Mesendoderm (in vitro differentiated cells): ENCODE data around the gene NPR2. TPM values are rescaled to one million over a fixed set of nuclear protein-coding genes. Genes with fewer than 3 reads are reported as not detected.

Experiments
- DNase-seq: peaks from one replicate; pipeline ENCODE4 v3.0.0; 2013
- H2AK5ac ChIP-seq: 2 replicates; pipeline ENCODE4 v1.6.1; 2013; ENCODE audit warnings: low read length, inconsistent platforms
- H2BK120ac ChIP-seq: 2 replicates; pipeline ENCODE4 v1.6.1; 2013; ENCODE audit warnings: low read depth, mild to moderate bottlenecking, low read length, moderate library complexity, mixed read lengths
- H2BK15ac ChIP-seq: replicated peaks from 2 replicates; pipeline ENCODE4 v1.6.1; 2013; ENCODE audit warnings: low read depth, mild to moderate bottlenecking, moderate library complexity
- H2BK5ac ChIP-seq: 2 replicates; pipeline ENCODE4 v1.6.1; 2013; ENCODE audit warnings: low read length, inconsistent platforms
- H3K18ac ChIP-seq: 2 replicates; pipeline ENCODE4 v1.6.1; 2013; ENCODE audit warnings: mild to moderate bottlenecking, low read length, mixed read lengths
- H3K23ac ChIP-seq: one replicate; pipeline ENCODE4 v1.6.1; 2013; ENCODE audit warnings: low read length
- H3K27ac ChIP-seq: 2 replicates; pipeline ENCODE4 v1.5.1; 2013; ENCODE audit warnings: low read depth, mild to moderate bottlenecking, inconsistent platforms, low read length, moderate library complexity
- H3K27me3 ChIP-seq: 2 replicates; pipeline ENCODE4 v1.6.1; 2013; ENCODE audit warnings: low read length, control low read depth, mild to moderate bottlenecking, inconsistent platforms; ENCODE audit not compliant: insufficient read depth, poor library complexity
- H3K36me3 ChIP-seq: 2 replicates; pipeline ENCODE4 v1.6.1; 2013; ENCODE audit warnings: low read length, inconsistent platforms; ENCODE audit not compliant: control insufficient read depth, insufficient read depth
- H3K4ac ChIP-seq: one replicate; pipeline ENCODE4 v1.6.1; 2013; ENCODE audit warnings: low read depth, mild to moderate bottlenecking, low read length, moderate library complexity
- H3K4me1 ChIP-seq: 2 replicates; pipeline ENCODE4 v1.6.1; 2013; ENCODE audit warnings: low read depth, low read length, inconsistent platforms; ENCODE audit not compliant: control insufficient read depth
- H3K4me2 ChIP-seq: 2 replicates; pipeline ENCODE4 v1.6.1; 2013; ENCODE audit warnings: low read length
- H3K4me3 ChIP-seq: 2 replicates; pipeline ENCODE4 v1.5.1; 2013; ENCODE audit warnings: mild to moderate bottlenecking, low read length
- H3K56ac ChIP-seq: one replicate; pipeline ENCODE4 v1.6.1; 2013; ENCODE audit warnings: low read length
- H3K79me1 ChIP-seq: 2 replicates; pipeline ENCODE4 v1.6.1; 2013; ENCODE audit warnings: low read length, inconsistent platforms
- H3K79me2 ChIP-seq: 2 replicates; pipeline ENCODE4 v1.6.1; 2013; ENCODE audit warnings: mild to moderate bottlenecking, low read length; ENCODE audit not compliant: control insufficient read depth, insufficient read depth
- H3K9ac ChIP-seq: 2 replicates; pipeline ENCODE4 v1.6.1; 2013; ENCODE audit warnings: low read length, inconsistent platforms
- H4K5ac ChIP-seq: one replicate; pipeline ENCODE4 v1.6.1; 2013; ENCODE audit warnings: low read length
- H4K8ac ChIP-seq: one replicate; pipeline ENCODE4 v1.6.1; 2013; ENCODE audit warnings: low read depth, mild to moderate bottlenecking, control low read depth, low read length, moderate library complexity
- WGBS: extraction: QIAGEN DNeasy Blood & Tissue Kit; methylation state at CpG from one replicate; pipeline ENCODE4 v1.1.7; 2013; ENCODE audit warnings: low lambda C conversion rate, missing lambda C conversion rate; ENCODE audit not compliant: insufficient coverage; ENCODE audit errors: extremely low coverage; 5-methylcytosine and 5-hydroxymethylcytosine counted together
- small RNA-seq: library from polyadenylated mRNA; stranded (forward); fragments of <200 nt; extraction: miRNeasy Mini kit (QIAGEN cat#:217004); gene quantifications from one replicate; pipeline ENCODE3, GENCODE V24; 2013; ENCODE audit not compliant: insufficient read depth

The NPR2 gene

DNA sequence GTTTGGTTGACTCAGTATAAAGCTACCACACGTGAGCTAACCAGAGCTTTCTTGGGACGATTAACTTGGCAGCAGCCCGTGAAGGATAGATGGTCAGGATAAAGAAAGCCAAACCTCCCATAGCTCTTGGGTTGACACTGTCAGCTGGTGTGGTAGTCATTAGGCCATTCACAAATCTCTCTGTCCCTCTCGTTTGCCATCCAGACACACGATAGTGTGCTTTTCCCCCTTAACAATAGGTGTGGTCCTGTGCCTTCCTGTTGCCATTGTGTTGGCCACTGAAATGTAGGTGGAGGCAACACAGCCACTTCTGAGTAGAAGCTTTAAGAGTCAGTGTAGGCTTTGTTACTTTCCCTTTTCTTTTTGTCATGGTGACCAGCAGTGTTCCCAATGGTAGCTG lies 67.1 kb downstream of the NPR2 start:
- Histone ChIP-seq H2BK15ac (no peak overlapping the region), H2AK5ac (no peak overlapping the region), H3K27me3 (no peaks in the 10 kb centered on the region), H3K4me3 (no peak overlapping the region), H4K8ac (no peak overlapping the region), H3K27ac (no peak overlapping the region), H3K79me1 (no peaks in the 10 kb centered on the region), H3K4ac (no peak overlapping the region), H3K4me2 (no peak overlapping the region), H3K79me2 (no peaks in the 10 kb centered on the region), H3K9ac (no peak overlapping the region), H3K18ac (no peak overlapping the region), H3K23ac (no peak overlapping the region), H2BK120ac (no peak overlapping the region), H3K36me3 (no peaks in the 10 kb centered on the region), H3K56ac (no peak overlapping the region), H3K4me1 (no peaks in the 10 kb centered on the region), H2BK5ac (no peak overlapping the region), H4K5ac (no peak overlapping the region)
- no CpG with 5 or more reads among the region's 5 CpGs for WGBS
- no peak for DNase-seq

Small RNA genes within 50 kb of the gene (small RNA-seq; reads per million reads assigned to genes)
- not detected for gene HINT2
